ENCODE data around the gene VARS2.

The VARS2 gene

GRCh38 chr6:30931969-30932645, 18.1 kb downstream of the VARS2 start, which contains the start of gene SFTA2:
SFTA2 (minus strand) TSS chr6:30932170; CDS start chr6:30932096, 74 bp downstream.
- DNase-seq = no peak

- DNase-seq = no peak
These were observed 18.8 kb downstream of the VARS2 start for GRCh38 chr6:30932665-30933365.

- no peak for DNase-seq
These were observed 21.0 kb downstream of the VARS2 start for GRCh38 chr6:30935018-30935417.

- no peak for DNase-seq
These were observed 23.2 kb downstream of the VARS2 start for GRCh38 chr6:30937265-30937664.

GRCh38 chr6:30938730-30939129, 24.7 kb downstream of the VARS2 start:
- DNase-seq = no peak

- no peak for DNase-seq
These were observed 25.4 kb downstream of the VARS2 start for GRCh38 chr6:30939473-30939872.

- no peak for DNase-seq
These were observed 26.4 kb downstream of the VARS2 start, which contains the start of gene MUCL3 for GRCh38 chr6:30940361-30940986. MUCL3 (plus strand) TSS chr6:30940973; CDS start chr6:30941000, 27 bp downstream.

- no peak for DNase-seq
These were observed 28.5 kb downstream of the VARS2 start for GRCh38 chr6:30942338-30943060.

- DNase-seq = no peak
These were observed 30.0 kb downstream of the VARS2 start for GRCh38 chr6:30944051-30944450.

- DNase-seq = no peak
These were observed 31.2 kb downstream of the VARS2 start for GRCh38 chr6:30945281-30945680.

- no peak for DNase-seq
These were observed 33.2 kb downstream of the VARS2 start for GRCh38 chr6:30947231-30947630.

GRCh38 chr6:30948811-30949210, 34.8 kb downstream of the VARS2 start:
- DNase-seq = no peak

- no peak for DNase-seq
These were observed 38.0 kb downstream of the VARS2 start for GRCh38 chr6:30951907-30952469.

- DNase-seq = no peak
These were observed 40.8 kb downstream of the VARS2 start for GRCh38 chr6:30954631-30955366.

GRCh38 chr6:30955367-30956042, 41.5 kb downstream of the VARS2 start:
- no peak for DNase-seq

- no peak for DNase-seq
These were observed 43.7 kb downstream of the VARS2 start for GRCh38 chr6:30957716-30958115.

- DNase-seq = no peak
These were observed 47.1 kb downstream of the VARS2 start for GRCh38 chr6:30960907-30961673.

- DNase-seq = no peak
These were observed 48.7 kb downstream of the VARS2 start for GRCh38 chr6:30962716-30963115.

GRCh38 chr6:30963641-30964040, 49.6 kb downstream of the VARS2 start:
- DNase-seq = no peak

- DNase-seq = no peak
These were observed 50.0 kb downstream of the VARS2 start for GRCh38 chr6:30964075-30964474.

- no peak for DNase-seq
These were observed 51.1 kb downstream of the VARS2 start for GRCh38 chr6:30965140-30965601.

Data from DMS79 (cell line).